Psoas muscle (tissue), 8 donors: ENCODE measurements around the gene NOXO1. TPM values are rescaled to one million over a fixed set of nuclear protein-coding genes. Genes with fewer than 3 reads are reported as not detected.
"Not testable (repeated sequence)": the region's sequence is repeated elsewhere in the genome, so short reads cannot be mapped to it uniquely, and the experiment has no call there.

ENCODE experiments used
- ATAC-seq, 4 donors: fragments of 200-7000 bp; cut with Tn5 transposase; one replicate each; pipeline ENCODE4 v1.9.1; 2020; ENCODE audit warnings: moderate library complexity in 3 of 4, mild to moderate bottlenecking in 2 of 4
- DNase-seq, 2 donors: peaks; one replicate each; pipeline ENCODE4 v3.0.0-alpha.2; 2020
- H3K27ac ChIP-seq: fragments of 200-600 bp; one replicate; pipeline ENCODE4 v1.8.0; 2022
- H3K27me3 ChIP-seq, 3 donors: fragments of 200-600 bp in 1 of 3; one replicate each; pipeline versions ENCODE4 v1.6.1 to v1.8.0; 2013 to 2022; ENCODE audit warnings: low read length in 2 of 3, mild to moderate bottlenecking in 2 of 3, moderate library complexity in 1 of 3; ENCODE audit not compliant: insufficient read depth in 3 of 3
- H3K36me3 ChIP-seq, 2 donors: fragments of 200-600 bp in 1 of 2; one replicate each; pipeline versions ENCODE4 v1.6.1 to v1.8.0; 2013 to 2022; ENCODE audit warnings: low read depth in 1 of 2, mild to moderate bottlenecking in 1 of 2, moderate library complexity in 1 of 2; ENCODE audit not compliant: insufficient read depth in 1 of 2
- H3K4me1 ChIP-seq: fragments of 200-600 bp; one replicate; pipeline ENCODE4 v1.8.0; 2022
- H3K4me3 ChIP-seq: fragments of 200-600 bp; one replicate; pipeline ENCODE4 v1.8.0; 2022; ENCODE audit warnings: mild to moderate bottlenecking
- H3K9me3 ChIP-seq: fragments of 200-600 bp; one replicate; pipeline ENCODE4 v1.8.0; 2022
- WGBS, 3 donors: extraction: QIAGEN DNeasy Blood & Tissue Kit; methylation state at CpG; one replicate each; pipeline versions ENCODE4 v1.1.6 to v1.1.7; 2013; 5-methylcytosine and 5-hydroxymethylcytosine counted together
- intact Hi-C, 2 donors: fragments of 100-400 bp; cut with DNase I; formaldehyde crosslinking; loops; one replicate each; pipeline versions ENCODE4 v1.11.0 to v1.14.2; 2022
- polyA plus RNA-seq, 3 donors: library from polyadenylated mRNA; stranded (reverse); fragments of 200-250 nt; gene quantifications; one replicate each; pipeline ENCODE4 v1.2.3, GENCODE V29; 2013
- total RNA-seq, 4 donors: library from RNA; stranded (reverse); fragmentation: NEBNext Ultra II Directional in 2 of 4; extraction: Animal tissue kit (Norgen Biotek cat#: 25700) in 2 of 4; gene quantifications; one replicate each; pipeline versions ENCODE4 v1.2.1 to v1.2.4, GENCODE V29; 2021 to 2023
- TF ChIP-seq, protein P1 (sequence below): fragments of 200-600 bp; IDR thresholded peaks from one replicate; pipeline ENCODE4 v1.8.0; 2022; ENCODE audit warnings: antibody characterized with exemption
- donor health status: healthy with polysubstance abuse.
- donor health status: DM: no; HTN: no; CAD: no; lungs with moderate emphysema.
- donor health status: Bipolar disorder and iron deficiency.
- donor health status: healthy.
- donor health status: DM: yes; HTN: yes; CAD: no.
- donor health status: DM: no; HTN: no; CAD: no.
- donor health status: DM: no; HTN: no; CAD: no.
- donor health status: DM: yes; HTN: yes; CAD: no.

Gene NOXO1
- total and polyA plus RNA-seq, 7 donors: 0.20 to 0.77 (median 0.33) TPM; not detected in 3

DNA sequence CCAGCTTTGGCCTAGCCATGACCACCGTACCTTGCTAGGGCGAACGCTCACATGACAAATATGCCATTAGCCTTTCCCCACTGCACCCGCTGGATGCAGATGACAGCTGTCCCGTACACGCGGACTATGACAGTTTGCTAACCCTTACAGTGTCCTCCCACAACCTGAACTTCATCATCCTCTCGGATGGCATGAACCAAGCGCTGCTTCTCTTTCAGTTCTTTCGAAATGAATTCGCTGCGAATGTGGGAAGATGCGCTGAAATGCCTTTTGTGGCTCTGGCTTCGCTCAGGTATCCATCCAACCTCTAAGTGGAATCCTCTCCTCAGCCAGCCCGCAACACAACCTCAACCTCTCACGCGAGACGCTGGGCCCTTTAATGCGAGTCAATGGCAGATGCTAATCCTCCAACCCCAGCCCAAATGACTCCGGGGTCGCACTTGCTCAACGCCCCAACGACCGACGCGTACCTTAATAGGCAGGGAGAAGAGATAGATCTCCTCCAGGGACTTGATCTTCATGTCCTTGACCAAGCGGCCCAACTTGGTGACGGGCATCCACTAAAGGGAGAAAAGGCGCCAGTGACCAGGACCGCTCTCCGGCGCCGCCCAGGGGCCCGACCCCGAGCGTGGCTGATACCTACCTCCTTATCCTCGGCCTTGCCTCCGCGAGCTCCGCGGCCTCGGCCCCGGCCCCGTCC lies 17.3 kb downstream of the NOXO1 start:
- 9 to 13% (median 10%) methylated on average over 37 to 44 of the region's 44 CpGs for WGBS, 3 donors
- Histone ChIP-seq H3K27ac (peak overlapping the region; percentile 91), H3K27me3 (no peaks in the 10 kb centered on the region), H3K9me3 (no peaks in the 10 kb centered on the region), H3K4me1 (peaks cover 29% of the 10 kb centered on the region), H3K4me3 (peak overlapping the region; percentile 78), H3K36me3 (peaks cover 0 to 32% of the 10 kb centered on the region in 2 donors)
- TF ChIP-seq, protein P1, sequence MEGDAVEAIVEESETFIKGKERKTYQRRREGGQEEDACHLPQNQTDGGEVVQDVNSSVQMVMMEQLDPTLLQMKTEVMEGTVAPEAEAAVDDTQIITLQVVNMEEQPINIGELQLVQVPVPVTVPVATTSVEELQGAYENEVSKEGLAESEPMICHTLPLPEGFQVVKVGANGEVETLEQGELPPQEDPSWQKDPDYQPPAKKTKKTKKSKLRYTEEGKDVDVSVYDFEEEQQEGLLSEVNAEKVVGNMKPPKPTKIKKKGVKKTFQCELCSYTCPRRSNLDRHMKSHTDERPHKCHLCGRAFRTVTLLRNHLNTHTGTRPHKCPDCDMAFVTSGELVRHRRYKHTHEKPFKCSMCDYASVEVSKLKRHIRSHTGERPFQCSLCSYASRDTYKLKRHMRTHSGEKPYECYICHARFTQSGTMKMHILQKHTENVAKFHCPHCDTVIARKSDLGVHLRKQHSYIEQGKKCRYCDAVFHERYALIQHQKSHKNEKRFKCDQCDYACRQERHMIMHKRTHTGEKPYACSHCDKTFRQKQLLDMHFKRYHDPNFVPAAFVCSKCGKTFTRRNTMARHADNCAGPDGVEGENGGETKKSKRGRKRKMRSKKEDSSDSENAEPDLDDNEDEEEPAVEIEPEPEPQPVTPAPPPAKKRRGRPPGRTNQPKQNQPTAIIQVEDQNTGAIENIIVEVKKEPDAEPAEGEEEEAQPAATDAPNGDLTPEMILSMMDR: no peak
- intact Hi-C loops: no loop called here
- peak; percentile 20 to 40 (median 36) for ATAC-seq
- DNase-seq: peak in 1 of 2 donors; percentile 54

DNA sequence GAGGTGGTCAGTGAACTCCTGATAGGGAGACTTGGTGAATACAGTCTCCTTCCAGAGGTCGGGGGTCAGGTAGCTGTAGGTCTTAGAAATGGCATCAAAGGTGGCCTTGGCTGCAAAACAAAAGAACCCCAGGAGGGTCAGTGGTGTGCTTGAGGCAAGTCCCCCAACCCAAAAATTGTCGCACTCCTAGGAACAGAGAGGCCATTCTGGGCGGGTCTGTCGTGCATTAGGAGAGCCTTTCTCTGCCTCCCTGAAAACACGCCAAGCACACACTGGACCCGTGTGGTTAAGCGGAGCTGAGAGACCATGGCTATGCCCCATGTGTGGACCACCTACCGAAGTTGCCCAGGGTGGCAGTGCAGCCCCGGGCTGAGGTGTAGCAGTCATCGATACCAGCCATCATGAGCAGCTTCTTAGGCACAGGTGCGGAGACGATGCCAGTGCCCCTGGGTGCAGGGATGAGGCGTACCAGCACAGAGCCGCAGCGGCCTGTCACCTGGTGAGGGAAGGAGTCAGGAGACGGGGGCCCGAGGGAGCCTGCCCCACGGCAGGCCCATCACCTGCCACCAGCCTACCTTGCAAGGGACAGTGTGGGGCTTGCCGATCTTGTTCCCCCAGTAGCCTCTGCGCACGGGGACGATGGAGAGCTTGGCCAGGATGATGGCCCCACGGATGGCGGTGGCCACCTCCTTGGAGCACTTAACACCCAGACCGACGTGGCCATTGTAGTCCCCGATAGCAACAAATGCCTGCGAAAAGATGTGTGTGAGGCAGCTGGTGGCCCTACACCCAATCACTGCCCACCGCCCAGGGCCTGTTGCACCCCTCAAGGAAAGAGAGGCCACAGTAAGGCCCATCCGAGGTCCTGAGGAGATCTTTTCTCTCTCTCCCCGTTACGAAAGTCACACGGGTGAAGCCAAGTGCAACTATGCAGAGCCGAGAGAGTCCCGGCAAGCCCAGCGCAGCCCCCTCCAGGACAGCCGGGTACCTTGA lies 18.8 kb downstream of the NOXO1 start:
- intact Hi-C loops, H3K27me3 ChIP-seq, H3K27ac ChIP-seq, DNase-seq, ATAC-seq, H3K9me3 ChIP-seq: not testable (repeated sequence)
- peaks cover 34% of the 10 kb centered on the region for H3K4me1 ChIP-seq
- 81 to 82% (median 81%) methylated on average over 29 to 37 of the region's 37 CpGs for WGBS, 3 donors
- peak overlapping the region; percentile 78 for H3K4me3 ChIP-seq
- H3K36me3 ChIP-seq: peaks cover 0 to 32% of the 10 kb centered on the region in 2 donors

DNA sequence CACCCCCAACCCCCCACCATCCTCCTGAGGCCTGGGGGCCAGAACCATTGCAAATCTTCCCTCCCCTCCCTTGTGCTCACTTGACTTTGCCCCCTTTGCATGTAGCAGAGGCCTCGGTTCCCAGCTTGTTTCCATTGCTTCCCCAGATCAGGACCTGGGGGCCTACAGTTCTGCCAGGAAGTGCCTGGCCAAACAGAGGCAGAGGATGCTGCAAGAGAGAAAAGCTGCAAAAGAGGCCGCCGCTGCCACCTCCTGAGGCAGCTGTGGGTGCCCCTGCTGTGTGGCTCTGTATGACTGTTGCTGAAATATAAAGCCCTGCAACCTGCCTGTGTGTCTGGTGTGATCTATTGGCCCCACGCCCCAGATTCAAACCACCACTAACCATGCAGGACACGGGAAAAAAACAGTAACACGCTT lies 19.6 kb downstream of the NOXO1 start:
- TF ChIP-seq, protein P1: no peak
- DNase-seq: no peak
- no peak overlapping the region for H3K27ac ChIP-seq
- H3K4me3 ChIP-seq: no peak overlapping the region
- H3K36me3 ChIP-seq: peaks cover 0 to 32% of the 10 kb centered on the region in 2 donors
- H3K9me3 ChIP-seq: no peaks in the 10 kb centered on the region
- no peaks in the 10 kb centered on the region for H3K27me3 ChIP-seq
- WGBS, 3 donors: 47 to 64% (median 52%) methylated on average over 6 of the region's 6 CpGs
- H3K4me1 ChIP-seq: peaks cover 34% of the 10 kb centered on the region
- ATAC-seq: no peak
- intact Hi-C loops: no loop called here

DNA sequence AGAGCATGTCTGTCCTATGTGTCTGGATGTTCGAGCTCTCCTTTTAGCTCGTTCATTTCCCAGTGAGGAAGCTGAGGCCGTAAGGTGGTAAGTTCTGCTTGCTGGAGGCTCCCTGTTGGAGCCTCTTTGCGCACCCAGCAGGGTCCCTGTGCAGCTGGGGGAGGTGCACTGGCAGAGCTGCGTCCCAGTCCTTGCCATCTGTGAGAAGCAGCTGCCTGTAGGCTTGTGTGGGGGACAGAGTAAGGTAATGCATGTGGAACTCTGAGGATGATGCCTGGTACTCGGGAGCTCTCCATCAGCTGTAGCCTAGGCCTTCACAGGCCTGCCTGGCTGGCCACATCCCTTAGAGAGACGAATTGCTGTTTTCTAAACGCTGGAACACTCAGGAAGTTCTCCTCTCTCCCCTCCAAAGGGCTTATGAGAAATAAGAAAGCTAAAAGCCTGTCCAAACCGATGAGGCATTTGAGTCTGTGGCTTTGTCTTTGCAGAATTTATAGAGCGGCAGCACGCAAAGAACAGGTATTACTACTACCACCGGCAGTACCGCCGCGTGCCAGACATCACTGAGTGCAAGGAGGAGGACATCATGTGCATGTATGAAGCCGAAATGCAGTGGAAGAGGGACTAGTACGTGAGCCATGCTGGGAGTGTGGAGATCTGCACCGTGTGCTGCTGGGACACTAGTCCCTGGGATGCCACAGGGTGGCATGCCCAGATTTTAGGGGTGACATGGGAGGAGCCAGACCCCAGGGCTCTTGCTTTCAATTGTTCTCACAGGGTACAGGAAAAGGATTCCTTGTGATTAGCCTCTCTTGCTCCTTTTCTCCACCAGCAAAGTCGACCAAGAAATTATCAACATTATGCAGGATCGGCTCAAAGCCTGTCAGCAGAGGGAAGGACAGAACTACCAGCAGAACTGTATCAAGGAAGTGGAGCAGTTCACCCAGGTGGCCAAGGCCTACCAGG lies 20.3 kb downstream of the NOXO1 start:
- DNase-seq (no peak), ATAC-seq (no peak)
- intact Hi-C loops: no loop called here
- H3K4me1 ChIP-seq: peaks cover 31% of the 10 kb centered on the region
- TF ChIP-seq, protein P1: no peak
- peak overlapping the region; percentile 92 for H3K4me3 ChIP-seq
- 40 to 49% (median 41%) methylated on average over 20 of the region's 20 CpGs for WGBS, 3 donors
- peak overlapping the region; percentile 87 for H3K27ac ChIP-seq
- no peaks in the 10 kb centered on the region for H3K27me3 ChIP-seq
- no peaks in the 10 kb centered on the region for H3K9me3 ChIP-seq
- peaks cover 0 to 32% of the 10 kb centered on the region in 2 donors for H3K36me3 ChIP-seq
